SK-N-SH (cell line): ENCODE results near the gene ITGA8. TPM values are rescaled to one million over a fixed set of nuclear protein-coding genes. Genes with fewer than 3 reads are reported as not detected.

ENCODE experiments used
- CTCF ChIA-PET: fragments of 300-600, 350-600 bp; formaldehyde crosslinking; extraction: SDS; loops from one replicate; lab custom pipeline; 2021; lab: Yijun Ruan, JAX
- POLR2A ChIA-PET: fragments of 350-600 bp; sonication (Branson Sonifier 250); formaldehyde crosslinking; extraction: SDS; loops from one replicate; lab custom pipeline; 2020; ENCODE audit warnings: antibody characterized with exemption, inconsistent platforms; lab: Yijun Ruan, JAX
- DNase-seq: peaks from one replicate; pipeline ENCODE4 v3.0.0; 2012
- H2AFZ ChIP-seq: fragments of 200-600 bp; sonication (generic); 2 replicates; pipeline ENCODE4 v1.8.1; 2016; ENCODE audit warnings: antibody characterized with exemption, mild to moderate bottlenecking, low read depth
- H3F3A ChIP-seq: fragments of 200-600 bp; sonication (generic); replicated peaks from 2 replicates; pipeline ENCODE3; 2016; ENCODE audit warnings: antibody characterized with exemption, mild to moderate bottlenecking; ENCODE audit not compliant: insufficient read depth
- H3K27ac ChIP-seq, 2 experiments: fragments of 200-500 bp in 1 of 2; fragments of 200-600 bp in 1 of 2; sonication (Bioruptor generic) in 1 of 2; sonication (generic), shearing (Covaris generic) in 1 of 2; 2 replicates each; pipeline versions ENCODE4 v1.5.1 to v1.6.1; 2014 to 2016; ENCODE audit warnings: low read depth in 2 of 2, inconsistent platforms in 1 of 2, low read length in 1 of 2, mild to moderate bottlenecking in 1 of 2, mixed read lengths in 1 of 2
- H3K27me3 ChIP-seq: fragments of 200-600 bp; sonication (generic), shearing (Covaris generic); 2 replicates; pipeline ENCODE4 v1.6.1; 2016; ENCODE audit warnings: mixed run types; ENCODE audit not compliant: insufficient read depth
- H3K36me3 ChIP-seq, 2 experiments: fragments of 200-500 bp in 1 of 2; fragments of 200-600 bp in 1 of 2; sonication (Bioruptor generic) in 1 of 2; sonication (generic) in 1 of 2; replicated peaks in 1 of 2; 2 replicates each; pipeline versions ENCODE3 to v1.5.1; 2014 to 2016; ENCODE audit warnings: low read length in 1 of 2, mild to moderate bottlenecking in 1 of 2; ENCODE audit not compliant: insufficient read depth in 2 of 2, control insufficient read depth in 1 of 2
- H3K4me1 ChIP-seq, 2 experiments: fragments of 200-500 bp in 1 of 2; fragments of 200-600 bp in 1 of 2; sonication (Bioruptor generic) in 1 of 2; sonication (generic), shearing (Covaris generic) in 1 of 2; 2 replicates each; pipeline versions ENCODE4 v1.5.1 to v1.6.1; 2014 to 2016; ENCODE audit warnings: low read depth in 1 of 2, low read length in 1 of 2, mixed run types in 1 of 2; ENCODE audit not compliant: insufficient read depth in 2 of 2, control insufficient read depth in 1 of 2
- H3K4me2 ChIP-seq: fragments of 200-600 bp; sonication (generic), shearing (Covaris generic); 2 replicates; pipeline ENCODE4 v1.6.1; 2017; ENCODE audit warnings: mixed run types
- H3K4me3 ChIP-seq, 2 experiments: fragments of 200-500 bp in 1 of 2; fragments of 200-600 bp in 1 of 2; sonication (Bioruptor generic) in 1 of 2; sonication (generic), shearing (Covaris generic) in 1 of 2; 2 replicates each; pipeline versions ENCODE4 v1.5.1 to v1.8.1; 2014 to 2016; ENCODE audit warnings: low read depth in 2 of 2, inconsistent platforms in 1 of 2, low read length in 1 of 2, mild to moderate bottlenecking in 1 of 2, mixed read lengths in 1 of 2, moderate library complexity in 1 of 2
- H3K79me2 ChIP-seq: fragments of 200-600 bp; sonication (generic); 2 replicates; pipeline ENCODE4 v1.8.1; 2017; ENCODE audit warnings: mild to moderate bottlenecking; ENCODE audit not compliant: insufficient read depth
- H3K9ac ChIP-seq: fragments of 200-600 bp; sonication (generic); 2 replicates; pipeline ENCODE4 v1.6.1; 2017; ENCODE audit warnings: mixed run types
- H3K9me2 ChIP-seq: fragments of 200-600 bp; sonication (generic); 2 replicates; pipeline ENCODE4 v1.6.1; 2017; ENCODE audit warnings: mixed run types
- H3K9me3 ChIP-seq: fragments of 200-600 bp; sonication (generic); 2 replicates; pipeline ENCODE4 v1.6.1; 2017; ENCODE audit warnings: mixed run types, mild to moderate bottlenecking, moderate library complexity
- H4K20me1 ChIP-seq: fragments of 200-600 bp; sonication (generic); 2 replicates; pipeline ENCODE4 v1.6.1; 2017; ENCODE audit warnings: mild to moderate bottlenecking, mixed run types; ENCODE audit not compliant: insufficient read depth
- ELF1 ChIP-seq: IDR thresholded peaks from 2 replicates; pipeline ENCODE4 v1.4.0; 2012
- EP300 ChIP-seq, 2 experiments: IDR thresholded peaks; 2 replicates each; pipeline versions ENCODE4 v1.4.0 to v1.6.1; 2012; ENCODE audit warnings: borderline replicate concordance in 1 of 2, low read depth in 1 of 2, low read length in 1 of 2
- EZH2phosphoT487 ChIP-seq: fragments of 200-600 bp; sonication (generic); IDR thresholded peaks from 2 replicates; pipeline ENCODE4 v1.6.1; 2017; ENCODE audit warnings: low read depth, mixed run types, mild to moderate bottlenecking, antibody characterized with exemption, moderate library complexity, borderline replicate concordance
- FOSL2 ChIP-seq: IDR thresholded peaks from 2 replicates; pipeline ENCODE4 v1.4.0; 2012; ENCODE audit warnings: low read depth, mild to moderate bottlenecking, moderate library complexity, borderline replicate concordance
- GATA2 ChIP-seq: sonication (generic); formaldehyde crosslinking; IDR thresholded peaks from 2 replicates; pipeline ENCODE4 v1.5.0; 2020; ENCODE audit warnings: mild to moderate bottlenecking, missing genetic modification reagents
- JUND ChIP-seq: IDR thresholded peaks from 2 replicates; pipeline ENCODE4 v1.4.0; 2012
- NFIC ChIP-seq: IDR thresholded peaks from 2 replicates; pipeline ENCODE4 v1.4.0; 2012; ENCODE audit warnings: borderline replicate concordance
- NRF1 ChIP-seq: IDR thresholded peaks from 2 replicates; pipeline ENCODE4 v1.6.1; 2012; ENCODE audit warnings: low read depth, mild to moderate bottlenecking, low read length
- PBX3 ChIP-seq: IDR thresholded peaks from 2 replicates; pipeline ENCODE4; 2012
- RAD21 ChIP-seq: IDR thresholded peaks from 2 replicates; pipeline ENCODE4 v1.6.1; 2012; ENCODE audit warnings: mild to moderate bottlenecking, low read length
- REST ChIP-seq: IDR thresholded peaks from 2 replicates; pipeline ENCODE4 v1.6.1; 2012; ENCODE audit warnings: mild to moderate bottlenecking, low read depth, low read length, moderate library complexity
- SIN3A ChIP-seq: IDR thresholded peaks from 2 replicates; pipeline ENCODE4 v1.6.1; 2012; ENCODE audit warnings: low read depth, mild to moderate bottlenecking, low read length, moderate library complexity, borderline replicate concordance
- SMC3 ChIP-seq: IDR thresholded peaks from 2 replicates; pipeline ENCODE4 v1.6.1; 2012; ENCODE audit warnings: low read depth, low read length, improper control_type of control experiment
- TCF12 ChIP-seq: IDR thresholded peaks from 2 replicates; pipeline ENCODE4 v1.4.0; 2012
- TEAD4 ChIP-seq: IDR thresholded peaks from 2 replicates; pipeline ENCODE4 v1.4.0; 2012; ENCODE audit warnings: mild to moderate bottlenecking, borderline replicate concordance; ENCODE audit not compliant: insufficient read depth
- USF2 ChIP-seq: fragments of 150-350 bp; IDR thresholded peaks from 2 replicates; pipeline ENCODE4 v1.6.1; 2017; ENCODE audit warnings: antibody characterized with exemption, low read length, low read depth, borderline replicate concordance
- YY1 ChIP-seq: IDR thresholded peaks from 2 replicates; pipeline ENCODE4 v1.4.0; 2012; ENCODE audit warnings: low read depth, mild to moderate bottlenecking
- ZBTB33 ChIP-seq: IDR thresholded peaks from 2 replicates; pipeline ENCODE4 v1.4.0; 2012; ENCODE audit warnings: low read depth, borderline replicate concordance
- WGBS: methylation state at CpG from one replicate; pipeline ENCODE4 v1.1.6; 2017; ENCODE audit warnings: low lambda C conversion rate; 5-methylcytosine and 5-hydroxymethylcytosine counted together
- polyA plus RNA-seq, 3 experiments: library from polyadenylated mRNA; depleted of rRNA; stranded (reverse); fragments of >200 nt; gene quantifications; 2 replicates each; pipeline ENCODE4 v1.2.3, GENCODE V29; 2012

Gene ITGA8
- polyA plus RNA-seq, 1 of the 3 experiments (the other 2 are of a cell fraction): not detected

GRCh38 chr10:15670880-15671279, 48.8 kb downstream of the ITGA8 start:
- no peaks in the 10 kb centered on the region for H3K79me2 ChIP-seq
- POLR2A ChIA-PET: no interaction called here
- H3K4me1 ChIP-seq: no peaks in the 10 kb centered on the region
- DNase-seq: no peak
- H3K36me3 ChIP-seq: no peaks in the 10 kb centered on the region
- H3K27me3 ChIP-seq: no peaks in the 10 kb centered on the region
- no peaks in the 10 kb centered on the region for H3K9me2 ChIP-seq
- TF ChIP-seq GATA2 (no peak), PBX3 (no peak), YY1 (no peak), USF2 (no peak), REST (no peak), FOSL2 (no peak), JUND (no peak), ZBTB33 (no peak), EZH2phosphoT487 (no peak), NFIC (no peak), ELF1 (no peak), SMC3 (no peak), SIN3A (no peak), TEAD4 (no peak), EP300 (IDR thresholded peaks at IDR 0.05; ENCODE audit: borderline replicate concordance in 1 of 2, low read depth in 1 of 2, low read length in 1 of 2) (no peak), NRF1 (no peak), TCF12 (no peak), RAD21 (no peak)
- no peak overlapping the region for H2AFZ ChIP-seq
- 11% methylated on average over 5 of the region's 5 CpGs for WGBS
- no peak overlapping the region for H3K9ac ChIP-seq
- no peaks in the 10 kb centered on the region for H3F3A ChIP-seq
- no peaks in the 10 kb centered on the region for H4K20me1 ChIP-seq
- CTCF ChIA-PET: no interaction called here
- H3K4me3 ChIP-seq: no peak overlapping the region
- no peak overlapping the region for H3K27ac ChIP-seq
- no peaks in the 10 kb centered on the region for H3K9me3 ChIP-seq
- H3K4me2 ChIP-seq: no peak overlapping the region
